GM18873 (cell line): Measurements from ENCODE around the gene SLC6A16.
"Not testable (repeated sequence)": the region's sequence is repeated elsewhere in the genome, so short reads cannot be mapped to it uniquely, and the experiment has no call there.

Experiments used
- ATAC-seq: cut with Tn5 transposase; IDR thresholded peaks from one replicate; pipeline ENCODE4 v1.9.1; 2021; ENCODE audit warnings: mild to moderate bottlenecking, moderate library complexity, moderate number of reproducible peaks; ENCODE audit not compliant: unreplicated experiment, low FRiP score

SLC6A16 gene

GRCh38 chr19:49332691-49333417 is 7.9 kb upstream of the SLC6A16 start:
- ATAC-seq = not testable (repeated sequence)

DNA sequence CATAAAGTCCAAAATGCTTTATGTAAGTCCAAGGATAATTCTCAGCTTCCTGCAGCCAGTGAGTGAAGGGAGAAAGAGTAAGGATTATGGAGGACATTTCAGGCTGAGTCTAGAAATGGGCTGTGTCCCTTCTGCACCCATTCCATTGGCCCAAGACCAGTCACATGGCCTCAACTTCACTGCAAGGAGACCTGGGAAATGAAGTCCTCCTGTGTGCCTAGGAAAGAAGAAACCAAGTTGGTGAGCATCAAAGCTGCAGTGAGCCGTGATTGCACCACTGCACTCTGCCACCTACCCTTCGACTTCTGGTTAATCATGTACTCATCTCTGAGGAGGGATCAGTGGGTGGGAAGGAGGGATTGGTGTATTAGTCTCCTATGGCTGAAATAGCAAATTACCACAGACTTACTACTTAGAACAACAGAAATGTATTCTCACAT is 6.6 kb upstream of the SLC6A16 start:
- ATAC-seq = peak; percentile 62

DNA sequence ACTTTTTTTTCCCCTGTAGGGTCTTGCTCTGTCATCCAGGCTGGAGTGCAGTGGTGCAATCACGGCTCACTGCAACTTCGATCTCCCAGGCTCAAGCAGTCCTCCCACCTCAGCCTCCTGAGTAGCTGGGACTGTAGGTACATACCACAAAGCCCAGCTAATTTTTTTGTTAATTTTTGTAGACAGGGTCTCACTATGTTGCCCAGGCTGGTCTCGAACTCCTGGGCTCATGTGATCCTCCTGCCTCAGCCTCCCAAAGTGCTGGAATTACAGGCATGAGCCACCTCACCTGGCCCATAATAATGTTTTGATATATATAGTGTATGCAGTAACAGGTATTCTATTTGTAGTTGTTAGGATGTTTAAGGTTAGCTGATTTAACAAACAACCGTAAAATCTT is 6.2 kb upstream of the SLC6A16 start:
- ATAC-seq = not testable (repeated sequence)

DNA sequence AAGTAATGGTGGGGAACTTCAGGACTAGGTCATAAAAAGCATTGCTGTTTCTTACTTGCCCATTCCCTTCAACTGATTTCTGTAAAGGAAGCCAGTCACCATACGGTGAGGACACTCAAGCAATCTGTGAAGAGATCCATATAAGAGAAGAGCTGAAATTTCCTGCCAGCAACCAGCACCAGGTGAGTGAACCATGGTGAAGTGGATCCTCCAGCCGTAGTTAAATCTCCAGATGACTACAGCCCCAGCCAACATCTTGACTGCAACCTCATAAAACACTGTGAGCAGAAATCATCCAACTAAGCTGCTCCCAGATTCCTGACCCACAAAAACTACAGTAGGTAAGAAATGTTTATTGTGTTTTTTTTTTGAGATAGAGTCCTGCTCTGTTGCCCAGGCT is 3.8 kb upstream of the SLC6A16 start:
- ATAC-seq = no peak

GRCh38 chr19:49327878-49328544 is 3.0 kb upstream of the SLC6A16 start:
- no peak for ATAC-seq

DNA sequence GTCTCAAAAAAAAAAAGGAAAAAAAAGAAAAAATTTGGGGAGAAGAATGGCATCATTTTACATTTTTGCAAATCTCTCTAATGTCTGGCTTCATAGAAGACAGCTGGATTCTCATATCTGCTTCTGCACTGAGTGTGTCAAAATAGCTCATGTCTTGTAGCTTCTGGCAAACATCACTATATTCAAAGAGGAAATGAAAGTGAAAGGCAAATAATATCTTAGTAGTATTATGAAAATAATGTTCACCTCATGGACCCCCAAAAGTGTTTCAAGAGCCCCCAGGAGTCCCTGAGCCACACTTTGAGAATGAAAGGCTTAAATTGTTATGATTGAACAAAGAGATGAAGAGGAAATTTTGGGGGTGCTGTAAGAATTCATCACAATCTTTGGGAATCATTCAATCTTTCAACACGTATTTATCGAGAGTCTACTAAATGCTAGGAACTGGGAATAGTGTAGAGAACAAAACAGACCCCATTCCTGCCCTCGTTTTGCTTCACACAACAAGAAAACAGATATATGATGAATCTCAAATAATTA is 1.2 kb upstream of the SLC6A16 start:
- ATAC-seq = no peak

DNA sequence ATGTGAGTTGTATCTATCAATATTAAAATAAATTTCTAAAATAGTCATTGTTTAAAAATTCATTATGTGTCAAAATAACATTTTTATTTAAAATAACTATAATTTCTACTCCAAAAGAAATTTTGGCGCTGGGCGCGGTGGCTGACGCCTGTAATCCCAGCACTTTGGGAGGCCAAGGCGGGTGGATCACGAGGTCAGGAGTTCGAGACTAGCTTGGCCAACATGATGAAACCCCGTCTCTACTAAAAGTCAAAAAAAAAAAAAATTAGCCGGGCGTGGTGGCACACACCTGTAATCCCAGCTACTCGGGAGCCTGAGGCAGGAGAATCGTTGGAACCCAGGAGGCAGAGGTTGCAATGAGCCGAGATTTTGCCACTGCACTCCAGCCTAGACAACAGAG is 765 bp upstream of the SLC6A16 start:
- not testable (repeated sequence) for ATAC-seq

DNA sequence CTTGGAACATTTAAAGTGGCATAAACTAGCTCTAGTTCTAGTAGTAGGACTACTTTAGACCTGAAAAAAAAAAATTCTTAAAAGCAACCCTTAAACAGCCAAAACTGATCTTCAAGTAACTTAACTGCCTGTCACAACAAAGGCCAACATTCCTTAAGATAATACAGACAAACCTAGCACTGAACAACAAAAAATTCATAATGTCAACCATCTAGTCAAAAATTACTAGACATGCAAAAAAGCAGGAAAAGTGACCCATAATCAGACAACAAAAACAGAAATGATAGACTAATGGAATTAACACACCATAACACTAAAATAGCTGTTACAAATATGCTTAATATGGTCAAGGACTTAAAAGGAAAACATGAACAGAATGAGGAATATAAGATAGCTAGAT is 6.7 kb downstream of the SLC6A16 start:
- ATAC-seq = no peak

GRCh38 chr19:49316284-49316683 is 8.7 kb downstream of the SLC6A16 start:
- ATAC-seq = no peak

GRCh38 chr19:49315111-49315510 is 9.9 kb downstream of the SLC6A16 start:
- ATAC-seq = no peak

GRCh38 chr19:49309087-49309486 is 15.9 kb downstream of the SLC6A16 start:
- ATAC-seq = no peak

- not testable (repeated sequence) for ATAC-seq
These were observed 18.3 kb downstream of the SLC6A16 start for GRCh38 chr19:49306734-49307133.

- ATAC-seq = no peak
These were observed 23.1 kb downstream of the SLC6A16 start for GRCh38 chr19:49301866-49302252.

- no peak for ATAC-seq
These were observed 23.7 kb downstream of the SLC6A16 start for GRCh38 chr19:49301165-49301865.

DNA sequence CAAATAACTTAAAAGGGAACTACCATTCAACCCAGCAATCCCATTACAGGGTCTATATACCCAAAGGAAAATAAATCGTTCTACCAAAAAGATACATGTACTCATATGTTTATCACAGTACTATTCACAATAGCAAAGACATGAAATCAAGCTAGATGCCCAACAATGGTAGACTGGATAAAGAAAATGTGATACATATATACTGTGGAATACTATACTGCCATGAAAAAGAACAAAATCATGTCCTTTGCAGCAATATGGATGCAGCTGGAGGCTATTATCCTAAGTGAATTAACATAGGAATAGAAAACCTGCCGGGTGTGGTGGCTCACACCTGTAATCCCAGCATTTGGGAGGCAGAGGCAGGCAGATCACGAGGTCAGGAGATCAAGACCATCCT is 26.3 kb downstream of the SLC6A16 start:
- not testable (repeated sequence) for ATAC-seq

DNA sequence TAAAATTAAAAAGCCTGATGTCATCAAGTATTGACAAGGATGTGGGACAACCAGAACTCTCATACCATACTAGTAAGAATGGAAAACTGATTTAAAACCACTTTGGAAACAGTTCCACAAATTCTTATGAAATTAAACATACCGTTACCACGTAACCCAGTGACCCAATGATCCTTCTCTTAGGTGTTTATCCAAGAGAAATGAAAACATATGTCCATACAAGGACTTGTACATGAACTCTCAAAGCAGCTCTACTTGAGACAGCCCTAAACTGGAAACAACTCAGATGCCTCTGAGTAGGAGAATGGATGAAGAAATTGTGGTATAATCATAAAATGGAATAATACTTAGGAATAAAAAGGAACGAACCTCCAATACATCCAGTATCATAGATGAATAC is 27.6 kb downstream of the SLC6A16 start:
- no peak for ATAC-seq

DNA sequence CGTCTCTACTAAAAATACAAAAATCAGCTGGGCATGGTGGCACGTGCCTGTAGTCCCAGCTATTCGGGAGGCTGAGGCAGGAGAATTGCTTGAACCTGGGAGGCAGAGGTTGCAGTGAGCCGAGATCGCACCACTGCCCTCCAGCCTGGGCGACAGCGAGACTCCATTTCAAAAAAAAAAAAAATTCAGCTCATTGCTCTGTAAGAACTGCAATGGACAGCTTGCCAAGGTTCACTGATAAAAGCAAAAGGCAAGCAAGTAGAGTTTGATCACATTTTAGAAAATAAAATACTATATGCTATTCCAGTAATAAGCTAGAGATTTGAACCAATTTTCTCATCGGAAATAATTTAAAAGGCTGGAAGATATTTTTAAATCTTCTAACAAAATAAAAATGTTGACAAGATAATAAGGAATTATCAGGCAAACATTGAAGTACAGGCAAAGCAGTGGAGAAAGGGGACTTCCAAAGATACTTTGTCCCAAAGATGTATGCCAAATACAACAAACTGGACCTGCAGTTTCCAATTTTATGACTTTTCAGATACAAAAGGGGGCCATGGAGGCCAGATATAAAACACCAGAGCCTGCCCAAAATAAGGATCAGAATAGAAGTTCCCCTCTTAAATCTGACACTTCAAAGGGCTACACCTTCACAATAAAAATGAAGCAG is 29.6 kb downstream of the SLC6A16 start:
- ATAC-seq = no peak

- ATAC-seq = no peak
These were observed 30.6 kb downstream of the SLC6A16 start for GRCh38 chr19:49294401-49294800.

DNA sequence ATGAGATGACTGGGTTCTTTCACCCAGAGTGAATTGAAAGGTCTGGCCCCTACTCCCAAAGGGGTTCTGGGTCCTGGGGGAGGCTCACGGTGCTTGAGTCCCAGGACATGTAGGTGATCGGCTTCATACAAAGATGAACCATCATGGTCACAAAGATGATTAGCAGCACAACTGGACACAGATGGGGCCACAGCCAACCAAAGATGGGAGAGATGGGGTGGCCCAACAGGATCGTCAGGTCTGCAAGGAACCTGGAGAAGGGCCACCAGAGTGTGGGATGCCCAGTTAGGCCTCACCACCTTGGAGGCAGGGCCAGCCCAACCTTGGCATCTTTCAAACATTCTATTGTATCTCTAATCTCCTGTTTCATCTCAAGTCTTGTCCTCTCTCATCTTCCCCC is 34.5 kb downstream of the SLC6A16 start:
- ATAC-seq = no peak

GRCh38 chr19:49289286-49289685 is 35.7 kb downstream of the SLC6A16 start:
- not testable (repeated sequence) for ATAC-seq

DNA sequence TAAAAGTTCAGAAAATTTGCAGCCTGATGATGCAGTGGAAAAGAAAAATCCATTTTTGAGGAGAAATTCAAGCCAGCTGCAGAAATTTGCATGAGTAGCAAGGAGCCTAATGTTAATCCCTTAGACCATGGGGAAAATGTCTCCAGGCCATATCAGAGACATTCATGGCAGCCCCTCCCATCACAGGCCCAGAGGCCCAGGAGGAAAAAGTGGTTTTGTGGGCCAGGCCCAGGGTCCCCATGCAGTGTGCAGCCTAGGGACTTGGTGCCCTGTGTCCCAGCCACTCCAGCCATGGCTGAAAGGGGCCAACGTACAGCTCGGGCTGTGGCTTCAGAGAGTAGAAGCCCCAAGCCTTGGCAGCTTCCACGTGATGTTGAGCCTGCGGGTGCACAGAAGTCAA is 36.8 kb downstream of the SLC6A16 start:
- ATAC-seq = not testable (repeated sequence)
